AG04449 (cell line): Measurements from ENCODE around the gene ARL6IP6.

Experiments used
- CTCF ChIA-PET: fragments of 350-600 bp; formaldehyde crosslinking; extraction: SDS; loops from one replicate; lab custom pipeline; 2021; ENCODE audit warnings: antibody characterized with exemption; lab: Yijun Ruan, JAX
- POLR2A ChIA-PET: fragments of 400-600, 350-600 bp; formaldehyde crosslinking; extraction: SDS; loops from one replicate; lab custom pipeline; 2020; ENCODE audit warnings: antibody characterized with exemption, inconsistent platforms; lab: Yijun Ruan, JAX
- DNase-seq: peaks from one replicate; pipeline ENCODE4 v3.0.0-alpha.2; 2010; ENCODE audit warnings: low read depth, low spot score
- H3K4me3 ChIP-seq: 2 replicates; pipeline ENCODE4 v1.5.1; 2011; ENCODE audit warnings: low read depth, mild to moderate bottlenecking, control low read depth, low read length
- TF ChIP-seq, protein P1 (sequence below): IDR thresholded peaks from one replicate; pipeline ENCODE4 v1.5.1; 2011; ENCODE audit warnings: mild to moderate bottlenecking, moderate library complexity, low read length, control low read depth, inconsistent platforms; ENCODE audit not compliant: insufficient read depth; ENCODE audit errors: missing control alignments

Gene ARL6IP6

DNA sequence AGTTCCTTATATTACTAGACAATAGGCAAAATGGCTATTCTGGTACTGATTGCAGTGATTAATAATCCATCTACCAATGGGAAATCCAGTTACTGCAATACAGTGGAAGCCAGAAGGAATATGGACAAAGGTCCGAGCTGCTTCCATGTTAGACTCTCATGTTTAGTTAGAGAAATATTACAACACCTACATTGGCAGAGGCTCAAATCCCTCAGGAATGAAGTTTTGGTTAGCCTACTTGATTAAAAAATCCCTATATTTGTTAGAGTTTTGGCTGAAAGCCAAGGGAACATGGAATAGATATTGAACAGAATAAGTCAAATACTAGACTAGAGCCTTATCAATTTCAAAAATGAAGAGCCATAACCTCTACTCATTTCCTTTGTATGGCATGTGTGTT is 48.5 kb downstream of the ARL6IP6 start:
- ChIA-PET CTCF (interaction anchor here (1.3 kb wide), 1 partner anchor 25 kb away, joined by 5 read pairs; no protein-coding TSS in a partner anchor), POLR2A (no interaction called here)
- TF ChIP-seq, protein P1, sequence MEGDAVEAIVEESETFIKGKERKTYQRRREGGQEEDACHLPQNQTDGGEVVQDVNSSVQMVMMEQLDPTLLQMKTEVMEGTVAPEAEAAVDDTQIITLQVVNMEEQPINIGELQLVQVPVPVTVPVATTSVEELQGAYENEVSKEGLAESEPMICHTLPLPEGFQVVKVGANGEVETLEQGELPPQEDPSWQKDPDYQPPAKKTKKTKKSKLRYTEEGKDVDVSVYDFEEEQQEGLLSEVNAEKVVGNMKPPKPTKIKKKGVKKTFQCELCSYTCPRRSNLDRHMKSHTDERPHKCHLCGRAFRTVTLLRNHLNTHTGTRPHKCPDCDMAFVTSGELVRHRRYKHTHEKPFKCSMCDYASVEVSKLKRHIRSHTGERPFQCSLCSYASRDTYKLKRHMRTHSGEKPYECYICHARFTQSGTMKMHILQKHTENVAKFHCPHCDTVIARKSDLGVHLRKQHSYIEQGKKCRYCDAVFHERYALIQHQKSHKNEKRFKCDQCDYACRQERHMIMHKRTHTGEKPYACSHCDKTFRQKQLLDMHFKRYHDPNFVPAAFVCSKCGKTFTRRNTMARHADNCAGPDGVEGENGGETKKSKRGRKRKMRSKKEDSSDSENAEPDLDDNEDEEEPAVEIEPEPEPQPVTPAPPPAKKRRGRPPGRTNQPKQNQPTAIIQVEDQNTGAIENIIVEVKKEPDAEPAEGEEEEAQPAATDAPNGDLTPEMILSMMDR: no peak
- H3K4me3 ChIP-seq: no peak overlapping the region
- DNase-seq: peak; percentile 0

DNA sequence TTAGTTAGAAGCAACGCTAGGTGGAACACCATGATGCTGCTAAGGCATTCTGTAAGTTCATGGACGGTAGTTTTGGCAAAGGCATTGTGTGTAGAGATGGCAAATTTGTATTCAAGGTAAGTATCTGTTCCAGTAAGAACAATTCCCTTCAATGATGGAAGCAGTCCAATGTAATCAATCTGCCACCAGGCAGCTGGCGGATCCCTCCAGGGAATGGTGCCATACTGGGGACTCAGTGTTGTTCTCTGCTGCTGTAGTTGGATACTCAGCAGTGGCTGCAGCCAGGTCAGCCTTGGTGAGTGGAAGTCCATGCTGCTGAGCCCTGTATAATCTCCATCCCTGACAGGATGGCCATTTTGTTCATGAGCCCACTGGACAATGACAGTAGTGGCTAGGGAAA is 62.8 kb downstream of the ARL6IP6 start:
- CTCF ChIA-PET: no interaction called here
- POLR2A ChIA-PET: no interaction called here
- no peak for DNase-seq
- TF ChIP-seq, protein P1: no peak
- H3K4me3 ChIP-seq: no peak overlapping the region

DNA sequence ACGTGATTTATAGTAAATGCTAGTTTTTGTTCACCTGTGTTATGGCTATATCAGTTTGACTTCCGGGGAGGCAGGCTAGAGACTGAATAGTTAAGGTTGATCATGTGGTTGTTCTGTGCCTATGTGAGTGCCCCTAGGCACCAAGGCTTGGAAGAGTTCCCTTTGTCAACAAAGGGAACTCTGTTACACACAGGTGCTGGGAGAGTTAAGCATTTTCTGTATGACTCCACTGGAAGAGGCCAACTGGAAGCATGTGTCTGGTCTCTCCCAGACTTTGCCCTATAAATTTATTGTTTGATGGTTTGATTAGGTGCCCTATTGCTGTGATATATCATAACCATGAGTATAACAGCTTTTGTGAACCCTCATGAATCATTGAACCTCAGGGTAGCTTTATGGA is 63.8 kb downstream of the ARL6IP6 start:
- TF ChIP-seq, protein P1: no peak
- ChIA-PET CTCF (no interaction called here), POLR2A (no interaction called here)
- no peak for DNase-seq
- no peak overlapping the region for H3K4me3 ChIP-seq

DNA sequence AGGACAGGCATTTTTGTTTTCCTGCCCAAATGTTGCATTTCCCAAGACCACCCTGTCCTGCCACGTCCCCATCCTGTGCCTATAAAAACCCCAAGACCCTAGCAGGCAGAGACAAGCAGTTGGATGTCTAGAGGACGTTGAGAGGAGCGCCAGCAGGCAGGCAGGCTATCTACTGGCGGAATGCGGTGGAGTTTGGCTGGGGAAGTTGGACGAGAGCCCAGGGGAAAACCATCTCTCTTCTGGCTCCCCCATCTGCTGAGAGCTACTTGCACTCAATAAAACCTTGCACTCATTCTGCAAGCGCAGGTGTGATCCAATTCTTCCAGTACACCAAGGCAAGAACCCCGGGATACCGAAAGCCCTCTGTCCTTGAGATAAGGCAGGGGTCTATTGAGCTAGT is 72.5 kb downstream of the ARL6IP6 start:
- CTCF ChIA-PET: no interaction called here
- TF ChIP-seq, protein P1: no peak

DNA sequence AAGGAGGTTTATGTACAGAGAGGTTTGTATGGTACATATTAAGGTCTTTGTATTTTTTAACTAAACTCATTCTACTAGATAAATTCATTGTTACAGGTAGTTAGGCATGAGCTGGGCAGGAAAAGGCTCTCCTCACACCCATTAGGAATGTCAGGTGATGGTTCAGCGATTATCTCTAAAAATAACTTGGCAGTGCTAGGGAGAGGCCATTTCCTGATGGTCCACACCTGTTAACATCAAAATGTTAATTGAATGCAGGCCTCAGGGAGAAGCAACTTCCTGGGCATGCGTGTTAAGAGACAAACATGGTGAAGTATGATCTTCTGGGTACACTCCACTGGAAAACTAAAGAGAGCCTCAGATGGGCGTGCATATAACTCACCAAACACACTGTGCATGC is 73.6 kb downstream of the ARL6IP6 start:
- DNase-seq: no peak
- POLR2A ChIA-PET: no interaction called here
- no peak overlapping the region for H3K4me3 ChIP-seq
- CTCF ChIA-PET: no interaction called here
- TF ChIP-seq, protein P1: no peak

More for the DNA sequence above, 72.5 kb downstream of the ARL6IP6 start:
- no peak overlapping the region for H3K4me3 ChIP-seq
- POLR2A ChIA-PET: no interaction called here
- DNase-seq: no peak

DNA sequence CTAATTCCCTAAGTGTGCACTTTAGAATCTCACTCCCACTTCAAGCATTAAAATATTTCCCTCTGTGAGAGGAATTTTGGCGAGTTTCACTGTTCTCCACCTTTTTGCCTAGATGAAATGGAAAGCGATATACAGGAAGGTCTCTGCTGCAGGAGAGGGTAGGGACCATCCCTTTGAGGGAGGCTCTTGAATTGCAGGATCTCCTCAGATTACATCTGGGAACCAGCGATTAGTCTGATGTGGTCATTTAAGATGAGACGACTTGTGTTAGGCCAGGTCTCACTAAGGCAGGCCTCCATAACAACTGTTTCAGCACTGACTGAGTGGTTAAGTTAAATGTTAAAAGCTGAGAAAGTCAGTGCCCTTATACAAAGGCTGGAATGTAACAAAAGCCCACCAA is 74.6 kb downstream of the ARL6IP6 start:
- TF ChIP-seq, protein P1: no peak
- POLR2A ChIA-PET: no interaction called here
- no peak overlapping the region for H3K4me3 ChIP-seq
- CTCF ChIA-PET: no interaction called here
- no peak for DNase-seq

DNA sequence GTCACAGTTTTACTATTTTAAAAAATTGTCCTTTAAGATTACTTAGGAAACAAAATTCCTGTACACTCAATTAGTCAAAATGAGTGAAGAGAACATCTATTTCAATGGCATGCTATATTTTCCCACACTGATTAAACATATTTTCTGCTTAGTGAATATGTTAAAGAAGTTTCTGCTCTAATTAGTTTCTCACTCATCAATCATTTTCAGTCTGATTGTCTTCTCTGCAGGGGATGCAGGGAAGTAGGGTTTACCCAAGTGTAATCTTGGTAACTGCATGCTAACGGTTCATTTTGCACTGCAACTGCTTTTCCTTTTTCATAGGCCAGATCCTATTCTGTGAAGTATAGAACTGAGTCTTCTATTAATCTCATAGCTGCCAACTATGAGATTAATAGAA is 78.5 kb downstream of the ARL6IP6 start:
- ChIA-PET CTCF (no interaction called here), POLR2A (no interaction called here)
- no peak for DNase-seq
- TF ChIP-seq, protein P1: no peak
- no peak overlapping the region for H3K4me3 ChIP-seq
